ENCODE measurements around the gene CA5A.

Gene CA5A

GRCh38 chr16:87950765-87951551 is 14.6 kb upstream of the CA5A start, which contains the start of gene BANP:
Gene BANP, plus strand, starts transcription at chr16:87951434. Its CDS starts 23,682 bp downstream, at chr16:87975116.
- H3K9me3 ChIP-seq (ENCODE audit: control insufficient read depth in 1 of 2, low read length in 2 of 2), result no peaks in the 10 kb centered on the region
- H3K27ac ChIP-seq (ENCODE audit: low read depth, low read length), result peak within 1 kb of the TSS; percentile 91
- peaks cover 34 to 50% of the 10 kb centered on the region in 2 donors for H3K4me1 ChIP-seq (ENCODE audit: control insufficient read depth in 1 of 2, insufficient read depth in 2 of 2, low read length in 2 of 2)
- peak within 1 kb of the TSS; percentile 84 to 93 for H3K4me3 ChIP-seq (ENCODE audit: low read depth in 1 of 2, low read length in 2 of 2)
- H3K9ac ChIP-seq (ENCODE audit: low read depth in 1 of 2, low read length in 2 of 2), result peak within 1 kb of the TSS; percentile 95 to 98
- peaks cover 0 to 6% of the 10 kb centered on the region in 2 donors for H3K36me3 ChIP-seq (ENCODE audit: control insufficient read depth in 1 of 2, insufficient read depth in 2 of 2, low read length in 2 of 2)
- no peaks in the 10 kb centered on the region for H3K27me3 ChIP-seq (ENCODE audit: control insufficient read depth in 1 of 2, insufficient read depth in 2 of 2, low read length in 2 of 2)

GRCh38 chr16:87949071-87949744 is 12.9 kb upstream of the CA5A start:
- no peaks in the 10 kb centered on the region for H3K27me3 ChIP-seq (ENCODE audit: control insufficient read depth in 1 of 2, insufficient read depth in 2 of 2, low read length in 2 of 2)
- no peak overlapping the region for H3K4me3 ChIP-seq (ENCODE audit: low read depth in 1 of 2, low read length in 2 of 2)
- no peaks in the 10 kb centered on the region for H3K9me3 ChIP-seq (ENCODE audit: control insufficient read depth in 1 of 2, low read length in 2 of 2)
- peak overlapping the region in 1 of 2 donors; percentile 28 for H3K9ac ChIP-seq (ENCODE audit: low read depth in 1 of 2, low read length in 2 of 2)
- H3K36me3 ChIP-seq (ENCODE audit: control insufficient read depth in 1 of 2, insufficient read depth in 2 of 2, low read length in 2 of 2), result peaks cover 0 to 3% of the 10 kb centered on the region in 2 donors
- H3K27ac ChIP-seq (ENCODE audit: low read depth, low read length), result no peak overlapping the region
- H3K4me1 ChIP-seq (ENCODE audit: control insufficient read depth in 1 of 2, insufficient read depth in 2 of 2, low read length in 2 of 2), result peaks cover 19 to 48% of the 10 kb centered on the region in 2 donors

- Histone ChIP-seq H3K4me3 (ENCODE audit: low read depth in 1 of 2, low read length in 2 of 2) (no peak overlapping the region), H3K27ac (ENCODE audit: low read depth, low read length) (no peak overlapping the region), H3K9ac (ENCODE audit: low read depth in 1 of 2, low read length in 2 of 2) (peak overlapping the region; percentile 33 to 44), H3K27me3 (ENCODE audit: control insufficient read depth in 1 of 2, insufficient read depth in 2 of 2, low read length in 2 of 2) (no peaks in the 10 kb centered on the region), H3K4me1 (ENCODE audit: control insufficient read depth in 1 of 2, insufficient read depth in 2 of 2, low read length in 2 of 2) (peaks cover 19 to 48% of the 10 kb centered on the region in 2 donors), H3K9me3 (ENCODE audit: control insufficient read depth in 1 of 2, low read length in 2 of 2) (no peaks in the 10 kb centered on the region), H3K36me3 (ENCODE audit: control insufficient read depth in 1 of 2, insufficient read depth in 2 of 2, low read length in 2 of 2) (no peaks in the 10 kb centered on the region)
Observed at GRCh38 chr16:87948735-87949070, 12.4 kb upstream of the CA5A start.

GRCh38 chr16:87948119-87948545 is 11.8 kb upstream of the CA5A start:
- Histone ChIP-seq H3K27ac (ENCODE audit: low read depth, low read length) (peak overlapping the region; percentile 76), H3K4me3 (ENCODE audit: low read depth in 1 of 2, low read length in 2 of 2) (peak overlapping the region; percentile 31 to 34), H3K9me3 (ENCODE audit: control insufficient read depth in 1 of 2, low read length in 2 of 2) (no peaks in the 10 kb centered on the region), H3K9ac (ENCODE audit: low read depth in 1 of 2, low read length in 2 of 2) (peak overlapping the region; percentile 44), H3K36me3 (ENCODE audit: control insufficient read depth in 1 of 2, insufficient read depth in 2 of 2, low read length in 2 of 2) (no peaks in the 10 kb centered on the region), H3K4me1 (ENCODE audit: control insufficient read depth in 1 of 2, insufficient read depth in 2 of 2, low read length in 2 of 2) (peaks cover 19 to 45% of the 10 kb centered on the region in 2 donors), H3K27me3 (ENCODE audit: control insufficient read depth in 1 of 2, insufficient read depth in 2 of 2, low read length in 2 of 2) (no peaks in the 10 kb centered on the region)

GRCh38 chr16:87947356-87948118 is 11.2 kb upstream of the CA5A start:
- Histone ChIP-seq H3K4me3 (ENCODE audit: low read depth in 1 of 2, low read length in 2 of 2) (peak overlapping the region in 1 of 2 donors; percentile 34), H3K27ac (ENCODE audit: low read depth, low read length) (peak overlapping the region; percentile 71), H3K9ac (ENCODE audit: low read depth in 1 of 2, low read length in 2 of 2) (peak overlapping the region in 1 of 2 donors; percentile 44), H3K9me3 (ENCODE audit: control insufficient read depth in 1 of 2, low read length in 2 of 2) (no peaks in the 10 kb centered on the region), H3K36me3 (ENCODE audit: control insufficient read depth in 1 of 2, insufficient read depth in 2 of 2, low read length in 2 of 2) (no peaks in the 10 kb centered on the region), H3K4me1 (ENCODE audit: control insufficient read depth in 1 of 2, insufficient read depth in 2 of 2, low read length in 2 of 2) (peaks cover 18 to 40% of the 10 kb centered on the region in 2 donors), H3K27me3 (ENCODE audit: control insufficient read depth in 1 of 2, insufficient read depth in 2 of 2, low read length in 2 of 2) (no peaks in the 10 kb centered on the region)

GRCh38 chr16:87946596-87947347 is 10.4 kb upstream of the CA5A start:
- no peak overlapping the region for H3K27ac ChIP-seq (ENCODE audit: low read depth, low read length)
- no peaks in the 10 kb centered on the region for H3K27me3 ChIP-seq (ENCODE audit: control insufficient read depth in 1 of 2, insufficient read depth in 2 of 2, low read length in 2 of 2)
- H3K36me3 ChIP-seq (ENCODE audit: control insufficient read depth in 1 of 2, insufficient read depth in 2 of 2, low read length in 2 of 2), result no peaks in the 10 kb centered on the region
- no peaks in the 10 kb centered on the region for H3K9me3 ChIP-seq (ENCODE audit: control insufficient read depth in 1 of 2, low read length in 2 of 2)
- peaks cover 15 to 33% of the 10 kb centered on the region in 2 donors for H3K4me1 ChIP-seq (ENCODE audit: control insufficient read depth in 1 of 2, insufficient read depth in 2 of 2, low read length in 2 of 2)
- H3K4me3 ChIP-seq (ENCODE audit: low read depth in 1 of 2, low read length in 2 of 2), result no peak overlapping the region
- H3K9ac ChIP-seq (ENCODE audit: low read depth in 1 of 2, low read length in 2 of 2), result no peak overlapping the region

- no peak overlapping the region for H3K27ac ChIP-seq (ENCODE audit: low read depth, low read length)
- no peaks in the 10 kb centered on the region for H3K9me3 ChIP-seq (ENCODE audit: control insufficient read depth in 1 of 2, low read length in 2 of 2)
- peak overlapping the region; percentile 45 to 65 for H3K9ac ChIP-seq (ENCODE audit: low read depth in 1 of 2, low read length in 2 of 2)
- H3K27me3 ChIP-seq (ENCODE audit: control insufficient read depth in 1 of 2, insufficient read depth in 2 of 2, low read length in 2 of 2), result no peaks in the 10 kb centered on the region
- peak overlapping the region; percentile 55 to 56 for H3K4me3 ChIP-seq (ENCODE audit: low read depth in 1 of 2, low read length in 2 of 2)
- no peaks in the 10 kb centered on the region for H3K36me3 ChIP-seq (ENCODE audit: control insufficient read depth in 1 of 2, insufficient read depth in 2 of 2, low read length in 2 of 2)
- peaks cover 15 to 33% of the 10 kb centered on the region in 2 donors for H3K4me1 ChIP-seq (ENCODE audit: control insufficient read depth in 1 of 2, insufficient read depth in 2 of 2, low read length in 2 of 2)
Observed at GRCh38 chr16:87945351-87946042, 9.2 kb upstream of the CA5A start.

- H3K36me3 ChIP-seq (ENCODE audit: control insufficient read depth in 1 of 2, insufficient read depth in 2 of 2, low read length in 2 of 2), result no peaks in the 10 kb centered on the region
Observed at GRCh38 chr16:87942680-87943079, 6.4 kb upstream of the CA5A start.

More at GRCh38 chr16:87942680-87943079, 6.4 kb upstream of the CA5A start:
- no peak overlapping the region for H3K9ac ChIP-seq (ENCODE audit: low read depth in 1 of 2, low read length in 2 of 2)
- no peaks in the 10 kb centered on the region for H3K27me3 ChIP-seq (ENCODE audit: control insufficient read depth in 1 of 2, insufficient read depth in 2 of 2, low read length in 2 of 2)
- peaks cover 3 to 14% of the 10 kb centered on the region in 2 donors for H3K4me1 ChIP-seq (ENCODE audit: control insufficient read depth in 1 of 2, insufficient read depth in 2 of 2, low read length in 2 of 2)
- no peak overlapping the region for H3K4me3 ChIP-seq (ENCODE audit: low read depth in 1 of 2, low read length in 2 of 2)
- no peaks in the 10 kb centered on the region for H3K9me3 ChIP-seq (ENCODE audit: control insufficient read depth in 1 of 2, low read length in 2 of 2)
- H3K27ac ChIP-seq (ENCODE audit: low read depth, low read length), result no peak overlapping the region
